ENCODE data around the gene BCAS1.
A peak's percentile ranks its signal among the peaks of the same experiment; 100 is the strongest.

Gene BCAS1

GRCh38 chr20:53939572-53940359, 130.6 kb downstream of the BCAS1 start:
- no peak for FAIRE-seq
- no peak for DNase-seq (ENCODE audit: insufficient read length, low spot score)
- TF ChIP-seq, protein P1, sequence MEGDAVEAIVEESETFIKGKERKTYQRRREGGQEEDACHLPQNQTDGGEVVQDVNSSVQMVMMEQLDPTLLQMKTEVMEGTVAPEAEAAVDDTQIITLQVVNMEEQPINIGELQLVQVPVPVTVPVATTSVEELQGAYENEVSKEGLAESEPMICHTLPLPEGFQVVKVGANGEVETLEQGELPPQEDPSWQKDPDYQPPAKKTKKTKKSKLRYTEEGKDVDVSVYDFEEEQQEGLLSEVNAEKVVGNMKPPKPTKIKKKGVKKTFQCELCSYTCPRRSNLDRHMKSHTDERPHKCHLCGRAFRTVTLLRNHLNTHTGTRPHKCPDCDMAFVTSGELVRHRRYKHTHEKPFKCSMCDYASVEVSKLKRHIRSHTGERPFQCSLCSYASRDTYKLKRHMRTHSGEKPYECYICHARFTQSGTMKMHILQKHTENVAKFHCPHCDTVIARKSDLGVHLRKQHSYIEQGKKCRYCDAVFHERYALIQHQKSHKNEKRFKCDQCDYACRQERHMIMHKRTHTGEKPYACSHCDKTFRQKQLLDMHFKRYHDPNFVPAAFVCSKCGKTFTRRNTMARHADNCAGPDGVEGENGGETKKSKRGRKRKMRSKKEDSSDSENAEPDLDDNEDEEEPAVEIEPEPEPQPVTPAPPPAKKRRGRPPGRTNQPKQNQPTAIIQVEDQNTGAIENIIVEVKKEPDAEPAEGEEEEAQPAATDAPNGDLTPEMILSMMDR (IDR thresholded peaks at IDR 0.05; ENCODE audit: insufficient read depth, missing control alignments) = peak; percentile 85

GRCh38 chr20:53939190-53939571, 131.2 kb downstream of the BCAS1 start:
- TF ChIP-seq, protein P1 (IDR thresholded peaks at IDR 0.05; ENCODE audit: insufficient read depth, missing control alignments) = no peak
- FAIRE-seq (no peak), DNase-seq (ENCODE audit: insufficient read length, low spot score) (no peak)

GRCh38 chr20:53938739-53939138, 131.7 kb downstream of the BCAS1 start:
- DNase-seq (ENCODE audit: insufficient read length, low spot score) (no peak), FAIRE-seq (no peak)
- TF ChIP-seq, protein P1 (IDR thresholded peaks at IDR 0.05; ENCODE audit: insufficient read depth, missing control alignments) = no peak

DNA sequence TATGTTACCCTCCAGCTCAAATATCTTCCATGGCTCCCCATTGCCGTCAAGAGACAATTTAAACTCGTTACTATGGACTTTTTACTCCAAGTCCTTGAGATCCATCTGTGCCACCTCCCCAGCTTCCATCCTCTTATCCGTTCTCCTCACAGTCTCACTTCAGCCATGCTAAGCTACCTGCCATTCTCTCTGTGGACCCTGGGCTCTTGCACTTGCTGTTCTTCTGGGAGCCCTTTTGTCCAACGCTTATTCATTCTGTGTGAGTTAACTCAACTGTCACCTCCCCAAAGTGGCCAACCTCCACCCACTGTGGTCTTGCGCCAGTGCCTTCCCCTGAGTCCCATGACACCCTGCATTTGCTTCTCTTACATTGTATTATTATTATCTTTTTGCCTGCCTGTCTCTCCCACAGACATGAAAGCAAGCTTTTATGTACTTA, 132.4 kb downstream of the BCAS1 start:
- FAIRE-seq = no peak
- TF ChIP-seq, protein P1 (IDR thresholded peaks at IDR 0.05; ENCODE audit: insufficient read depth, missing control alignments) = no peak
- DNase-seq (ENCODE audit: insufficient read length, low spot score) = no peak

DNA sequence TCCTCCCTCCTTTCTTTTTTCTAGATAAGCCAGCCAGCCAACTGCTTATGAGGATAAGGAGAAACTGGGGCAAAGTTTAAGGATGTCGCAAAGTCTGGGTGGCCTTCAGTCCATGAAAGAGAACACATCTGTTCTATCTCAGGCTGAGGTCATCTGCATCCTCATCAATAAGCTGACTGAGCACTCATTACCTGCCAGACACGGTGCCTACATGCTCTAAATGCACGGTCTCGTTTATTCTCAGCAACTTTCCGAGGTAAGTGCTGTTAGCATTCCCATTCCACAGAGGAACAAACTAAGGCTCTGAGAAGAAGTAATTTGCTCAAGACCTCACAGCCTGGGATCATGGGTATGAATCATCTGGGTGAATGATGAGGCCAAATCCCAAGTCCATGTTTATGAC, 133.1 kb downstream of the BCAS1 start:
- FAIRE-seq (no peak), DNase-seq (ENCODE audit: insufficient read length, low spot score) (no peak)
- TF ChIP-seq, protein P1 (IDR thresholded peaks at IDR 0.05; ENCODE audit: insufficient read depth, missing control alignments) = no peak

GRCh38 chr20:53935344-53936084, 134.9 kb downstream of the BCAS1 start:
- TF ChIP-seq, protein P1 (IDR thresholded peaks at IDR 0.05; ENCODE audit: insufficient read depth, missing control alignments) = no peak
- FAIRE-seq = no peak
- DNase-seq (ENCODE audit: insufficient read length, low spot score) = no peak
